MM.1S (cell line): ENCODE measurements around the gene ADCY5.

Source experiments
- CTCF ChIP-seq: fragments of 300-600 bp; sonication (generic); IDR thresholded peaks from 2 replicates; pipeline ENCODE4 v1.5.1; 2016; ENCODE audit warnings: antibody characterized with exemption, low read length, mixed read lengths
- EZH2 ChIP-seq: fragments of 300-600 bp; sonication (generic); optimal IDR thresholded peaks from 2 replicates; pipeline ENCODE3; 2017; ENCODE audit warnings: low read depth, mild to moderate bottlenecking, antibody characterized with exemption, low read length, mixed read lengths

- TF ChIP-seq CTCF = no peak
- TF ChIP-seq EZH2 = no peak
Measured at GRCh38 chr3:123459862-123460261, 11.0 kb upstream of the ADCY5 start.
